Measurements from ENCODE around the gene PIEZO2.

Gene PIEZO2

DNA sequence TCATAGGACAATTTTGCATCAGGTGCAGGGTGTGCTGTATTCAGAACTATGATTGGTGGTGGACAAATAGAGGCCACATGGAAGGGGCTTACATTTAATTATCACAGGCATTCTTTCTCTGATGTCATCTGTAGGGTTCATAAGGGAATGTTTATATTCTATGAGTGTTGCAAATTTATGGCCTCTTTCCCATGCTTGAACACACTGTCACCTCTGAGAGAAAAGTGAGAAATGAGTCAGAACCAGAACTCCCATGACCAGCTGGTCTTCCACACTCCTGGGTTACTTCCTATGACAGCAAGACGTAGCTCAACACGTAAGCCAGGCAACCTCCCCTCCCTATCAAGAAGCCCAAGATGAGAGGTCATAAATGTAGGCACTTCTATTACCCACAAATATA is 310.8 kb downstream of the PIEZO2 start:
- no peak for DNase-seq

DNA sequence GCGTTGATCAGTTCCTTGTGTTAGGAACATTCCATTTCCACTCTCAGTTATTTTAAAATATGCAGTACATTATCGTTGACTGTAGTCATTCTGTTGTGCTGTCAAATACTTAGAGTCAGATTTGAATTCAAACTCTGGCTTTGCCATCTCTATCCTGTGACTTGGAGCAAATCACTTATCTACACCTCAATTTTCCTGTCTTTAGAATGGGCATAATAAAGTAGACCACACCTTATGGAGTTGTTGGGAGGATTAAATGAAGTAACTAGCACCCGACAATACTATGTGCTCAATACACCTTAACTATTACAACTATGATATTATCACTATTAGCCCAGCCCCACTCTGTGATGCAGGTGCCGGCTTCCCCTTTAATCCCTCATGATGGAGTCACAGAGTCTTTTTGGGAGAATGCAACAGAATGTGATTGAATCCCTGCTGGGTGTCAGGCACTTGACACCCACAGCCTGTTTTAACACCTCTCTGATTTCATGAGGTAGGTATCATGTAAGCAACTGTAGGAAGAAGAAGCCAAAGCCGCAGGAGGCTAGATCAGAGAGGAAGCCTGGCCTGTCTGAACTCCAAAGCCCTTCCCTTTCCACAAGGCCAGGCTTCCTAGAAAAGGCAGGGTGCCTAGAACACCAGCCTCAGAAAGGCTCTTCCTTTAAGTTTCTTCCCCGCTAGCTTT is 315.1 kb downstream of the PIEZO2 start:
- DNase-seq: no peak

DNA sequence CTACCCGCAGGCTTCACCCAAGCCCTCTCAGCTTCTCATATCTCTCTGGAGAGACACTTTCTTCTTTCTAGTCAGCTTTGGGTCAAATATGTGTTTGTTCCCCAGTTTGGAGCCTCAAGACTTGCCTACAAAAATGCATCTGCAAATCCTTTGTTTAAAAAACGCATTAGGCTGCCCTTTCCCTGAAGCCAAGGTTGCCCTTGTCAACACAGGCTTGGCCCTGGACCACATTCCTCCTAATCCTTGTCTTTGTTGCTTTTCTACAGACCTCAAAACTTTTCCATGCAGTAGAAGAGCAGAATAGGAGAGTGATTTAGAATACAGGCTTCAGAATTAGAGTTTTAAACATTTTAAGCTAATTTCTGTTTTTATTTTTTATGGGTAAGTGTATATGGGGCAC is 315.7 kb downstream of the PIEZO2 start:
- DNase-seq: no peak

DNA sequence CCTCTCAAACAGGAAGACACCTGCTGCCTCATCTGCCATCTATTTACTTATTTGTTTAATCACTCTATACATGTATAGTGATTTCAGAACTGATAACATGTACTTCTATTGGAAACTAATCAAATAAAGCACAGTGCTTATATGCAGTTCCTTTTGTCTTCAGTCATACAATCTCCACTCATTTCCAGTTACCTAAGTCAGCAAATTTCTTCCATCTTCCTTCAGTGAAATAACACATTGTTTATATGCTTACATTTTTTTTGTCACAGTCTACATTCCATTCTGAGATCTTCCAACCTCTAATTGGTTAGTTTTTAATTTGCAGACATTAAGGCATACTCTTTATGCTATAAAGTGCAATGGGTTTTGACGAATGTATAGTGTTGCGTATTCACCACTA is 323.0 kb downstream of the PIEZO2 start:
- DNase-seq: no peak

DNA sequence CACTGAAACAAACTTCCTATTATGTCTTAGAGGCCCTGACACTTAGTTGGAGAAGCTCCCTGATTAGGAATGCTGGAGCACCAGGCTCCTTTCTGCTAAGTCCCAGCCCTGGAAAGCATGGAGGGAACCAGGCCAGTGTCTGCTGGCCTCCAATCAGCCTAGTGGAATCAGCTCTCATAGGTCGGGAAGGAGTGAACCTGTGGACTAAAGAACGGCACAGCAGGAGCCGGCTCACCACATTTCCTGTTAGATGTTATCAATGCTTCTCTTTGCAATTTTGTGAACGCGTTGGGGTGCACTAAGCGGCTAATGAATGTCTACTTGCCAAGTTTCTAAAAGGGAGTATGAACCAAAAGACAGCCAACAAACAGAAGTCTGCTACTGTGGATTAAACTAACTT is 326.9 kb downstream of the PIEZO2 start:
- no peak for DNase-seq

DNA sequence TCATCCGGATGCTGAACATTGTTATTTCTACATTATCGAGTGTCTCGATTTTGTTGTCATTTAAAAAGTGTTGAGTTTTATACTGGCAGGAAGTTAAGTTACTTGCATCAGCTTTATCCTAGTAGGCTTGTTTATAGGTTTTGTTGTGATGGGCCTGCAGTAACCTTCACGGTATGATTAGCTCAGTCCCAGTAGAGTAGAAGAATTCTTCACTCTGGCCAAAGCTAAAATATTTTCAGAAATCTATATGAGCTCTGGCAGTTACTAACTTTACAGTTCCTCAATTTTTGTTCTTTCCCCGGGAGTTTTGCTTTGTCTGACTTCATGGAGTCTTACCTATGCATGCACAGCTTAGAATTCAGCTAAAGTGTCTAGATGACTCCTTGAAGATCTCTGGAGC is 328.7 kb downstream of the PIEZO2 start:
- DNase-seq: no peak

DNA sequence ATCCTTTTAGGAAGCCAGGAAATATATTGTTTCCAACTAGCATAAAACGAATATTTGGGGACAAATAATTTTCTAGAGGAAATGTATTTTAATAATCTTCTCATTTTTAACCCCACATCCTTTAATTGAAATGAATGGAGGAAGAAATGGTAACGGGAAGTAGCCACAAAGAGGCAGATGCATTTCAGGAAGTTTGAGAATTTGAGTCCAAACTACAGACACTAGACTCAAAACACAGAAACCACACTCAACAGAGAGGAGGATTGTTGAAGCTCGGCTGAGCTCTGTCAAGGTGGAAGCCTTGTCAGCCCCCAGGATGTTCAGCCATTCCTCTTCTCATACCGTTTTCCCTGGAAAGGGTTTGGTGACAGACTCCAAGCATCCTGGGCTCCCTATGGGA is 335.0 kb downstream of the PIEZO2 start:
- no peak for DNase-seq

DNA sequence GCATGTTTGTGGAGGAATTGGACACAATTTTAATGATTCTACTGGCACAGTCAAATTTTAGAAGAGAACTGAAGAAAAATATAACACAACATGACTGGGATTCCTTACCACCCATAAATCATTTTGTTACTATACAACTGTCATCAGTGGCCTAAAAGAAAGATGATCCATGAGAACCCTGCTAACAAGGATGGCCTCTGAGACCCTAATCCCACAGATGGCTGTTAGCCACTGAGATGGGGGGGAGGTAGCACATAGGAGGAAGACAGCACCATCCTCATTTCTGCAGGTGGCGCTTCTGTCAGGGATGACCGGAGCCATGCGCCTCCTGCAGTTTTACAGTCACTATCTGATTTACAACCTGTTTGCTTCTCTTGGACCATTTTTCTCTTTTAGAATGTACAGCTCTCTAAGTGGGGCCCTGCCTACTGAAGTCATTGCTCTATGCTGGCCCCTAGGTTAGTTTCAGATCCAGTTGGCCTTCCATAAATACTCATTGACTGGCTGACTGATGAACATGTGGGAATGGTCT is 343.7 kb downstream of the PIEZO2 start:
- no peak for DNase-seq

DNA sequence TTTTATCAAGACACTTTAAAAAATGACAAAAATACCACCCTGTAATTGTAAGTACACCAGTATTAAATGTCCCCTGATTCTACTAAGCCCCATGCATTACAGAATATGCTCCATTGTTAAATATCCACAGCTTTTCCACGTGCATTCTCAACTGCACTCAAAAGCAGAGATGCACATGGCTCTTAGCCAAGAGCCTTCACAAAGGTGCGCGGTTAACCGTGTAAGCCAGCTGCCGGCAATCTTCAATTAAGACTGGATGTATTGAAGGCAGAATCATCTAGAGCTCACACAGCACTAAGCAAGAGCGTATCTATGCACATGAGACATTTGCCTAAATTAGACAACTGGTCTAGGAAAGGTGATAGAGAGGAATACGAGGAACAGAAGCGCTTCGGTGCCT is 345.2 kb downstream of the PIEZO2 start:
- DNase-seq: peak; percentile 42

DNA sequence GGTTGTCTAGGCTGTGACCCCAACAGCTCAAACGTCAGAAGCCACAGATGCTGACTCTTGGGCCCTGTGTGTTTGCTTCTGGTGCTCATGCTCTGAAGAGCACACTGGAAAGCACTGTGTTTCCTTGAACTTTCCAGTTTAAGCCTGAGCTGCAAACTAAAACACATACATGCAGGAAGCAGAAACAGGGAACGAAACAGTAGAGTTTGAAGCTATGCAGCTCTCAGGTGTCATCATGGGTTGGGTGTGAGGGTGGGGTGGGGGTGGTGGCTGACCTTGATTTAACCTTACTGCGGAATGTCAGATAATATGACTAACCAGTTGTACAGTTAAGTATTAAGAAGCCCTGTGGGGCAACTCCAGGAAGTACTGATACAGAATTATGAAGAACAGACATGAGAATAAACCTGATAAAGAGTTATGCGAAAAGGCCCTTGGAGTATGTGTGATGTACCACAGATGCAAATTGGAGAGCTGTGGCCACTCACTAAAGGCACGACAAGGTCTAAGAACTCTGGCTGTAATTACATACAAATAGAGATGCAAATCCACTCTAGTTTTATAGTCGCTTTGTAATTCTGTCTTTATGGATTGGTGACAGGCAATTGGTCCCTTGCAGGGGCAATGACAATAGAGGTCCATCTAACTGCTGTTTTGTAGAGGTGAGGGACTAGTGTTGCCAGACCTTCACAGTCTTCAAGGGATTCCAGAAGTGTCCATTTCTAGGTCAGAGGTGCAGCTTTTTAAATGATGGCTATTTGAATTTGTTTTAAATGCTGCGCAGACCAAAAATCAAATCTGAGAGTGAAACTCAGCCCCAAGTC is 350.4 kb downstream of the PIEZO2 start:
- DNase-seq: no peak

DNA sequence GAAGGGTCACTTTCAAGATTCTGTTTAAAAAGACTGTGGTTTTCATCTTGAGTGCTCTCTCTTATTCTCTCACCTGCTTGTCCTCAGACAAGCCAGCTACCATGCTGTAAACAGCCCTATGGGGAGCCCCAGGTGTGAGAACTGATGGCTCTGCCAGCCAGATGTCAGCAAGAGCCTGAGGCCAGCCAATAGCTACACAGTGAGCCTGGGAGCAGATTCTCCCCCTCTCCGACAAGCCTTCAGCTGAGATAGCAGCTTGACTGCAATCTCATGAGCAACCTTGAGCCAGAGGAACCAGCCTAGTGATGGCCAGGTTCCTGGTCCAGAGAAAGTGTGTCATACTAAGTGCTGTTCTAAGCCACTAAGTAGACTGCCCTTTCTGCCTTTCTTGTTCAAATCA is 351.5 kb downstream of the PIEZO2 start:
- DNase-seq: peak; percentile 39

DNA sequence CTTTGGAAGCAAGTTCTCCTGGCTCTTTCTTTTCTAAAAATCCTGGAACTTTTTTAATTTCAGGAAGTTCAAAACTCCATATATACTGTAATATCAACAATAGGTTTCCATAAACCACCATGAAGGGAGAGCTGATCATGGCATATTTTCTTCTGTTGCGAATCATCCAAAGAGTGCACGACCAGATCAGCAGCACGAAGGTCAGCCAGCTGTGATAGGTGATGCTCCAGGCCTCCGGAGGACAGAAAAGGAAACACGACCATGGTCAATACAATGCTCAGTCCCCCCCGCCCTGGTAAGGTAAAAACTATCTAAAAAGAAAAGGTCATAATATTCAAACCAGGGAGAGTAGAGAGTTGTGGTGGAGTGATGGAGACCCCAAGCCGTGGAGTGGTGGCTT is 354.6 kb downstream of the PIEZO2 start:
- no peak for DNase-seq

DNA sequence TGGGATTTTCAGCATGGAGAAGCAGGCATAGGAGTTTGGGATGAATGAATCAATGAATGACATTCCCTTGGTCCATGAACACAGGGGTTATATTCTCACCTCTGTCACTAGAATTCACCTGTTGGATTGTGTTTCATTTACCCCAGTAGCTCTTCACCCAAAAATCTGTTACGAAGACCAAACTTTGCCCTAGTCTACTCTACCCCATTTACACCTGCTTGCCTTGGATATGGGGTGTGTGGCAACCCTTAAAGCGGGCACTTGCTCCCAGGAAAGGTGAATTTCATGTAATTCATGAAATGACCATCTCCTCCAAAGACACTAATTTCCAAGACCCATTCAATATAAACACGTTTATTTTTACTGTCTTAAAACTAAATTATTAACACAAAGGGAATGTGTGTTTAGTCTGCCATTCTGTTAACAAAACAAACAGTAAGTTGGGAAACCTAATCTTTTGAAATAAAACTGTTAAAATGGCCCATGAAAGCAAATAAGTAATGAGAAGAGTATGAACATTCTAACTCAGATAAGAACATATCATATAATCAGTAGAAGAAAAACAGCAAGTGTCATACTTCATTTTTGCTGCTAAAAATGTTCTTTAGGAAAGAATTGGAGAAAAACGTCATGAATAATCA is 355.5 kb downstream of the PIEZO2 start:
- no peak for DNase-seq

DNA sequence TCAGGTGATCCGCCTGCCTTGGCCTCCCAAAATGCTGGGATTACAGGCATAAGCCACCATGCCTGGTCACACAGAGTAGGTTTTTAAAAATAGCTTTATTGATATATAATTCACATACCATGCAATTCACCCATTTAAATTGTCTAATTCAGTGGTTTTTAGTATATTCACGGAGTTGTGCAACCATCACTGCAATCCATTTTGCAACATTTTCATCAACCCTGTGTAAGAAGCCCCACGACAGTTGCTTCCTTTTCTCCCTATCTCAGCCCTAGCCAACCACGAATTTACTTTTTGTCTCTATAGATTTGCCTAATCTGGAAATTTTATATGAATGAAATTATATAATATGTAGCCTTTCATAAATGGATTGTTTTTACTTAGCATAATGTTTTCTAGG is 357.2 kb downstream of the PIEZO2 start:
- no peak for DNase-seq

DNA sequence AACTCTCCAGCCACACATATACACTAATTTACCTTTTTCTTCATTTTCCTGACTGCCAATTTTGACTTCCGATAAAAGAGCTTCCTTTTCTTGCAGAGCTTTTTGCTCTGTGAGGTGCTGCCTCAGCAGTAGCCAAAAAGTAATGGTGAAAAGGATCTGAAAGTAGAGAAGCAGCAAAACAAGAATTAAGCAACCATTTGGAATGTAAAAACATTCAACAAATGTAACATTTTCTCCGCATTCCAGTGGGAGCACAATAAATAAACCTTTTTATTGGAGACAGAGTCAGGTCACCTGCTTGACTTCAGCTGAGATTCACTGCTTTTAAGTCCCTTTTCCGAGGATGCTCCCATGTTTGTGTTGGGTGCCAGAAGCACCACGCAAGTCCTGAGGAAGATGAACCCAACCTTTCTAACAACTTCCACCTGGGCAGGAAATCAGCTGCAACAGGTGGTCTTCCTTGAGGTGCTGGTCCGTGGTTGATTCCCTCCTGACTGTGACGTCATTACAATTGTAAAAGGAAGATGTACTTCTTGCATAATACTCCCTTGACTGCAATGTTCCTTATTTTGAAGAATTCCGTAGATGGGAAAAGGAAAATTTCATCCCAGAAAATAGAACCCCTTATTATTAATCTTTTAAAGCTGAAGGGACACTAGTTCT is 358.1 kb downstream of the PIEZO2 start:
- no peak for DNase-seq

DNA sequence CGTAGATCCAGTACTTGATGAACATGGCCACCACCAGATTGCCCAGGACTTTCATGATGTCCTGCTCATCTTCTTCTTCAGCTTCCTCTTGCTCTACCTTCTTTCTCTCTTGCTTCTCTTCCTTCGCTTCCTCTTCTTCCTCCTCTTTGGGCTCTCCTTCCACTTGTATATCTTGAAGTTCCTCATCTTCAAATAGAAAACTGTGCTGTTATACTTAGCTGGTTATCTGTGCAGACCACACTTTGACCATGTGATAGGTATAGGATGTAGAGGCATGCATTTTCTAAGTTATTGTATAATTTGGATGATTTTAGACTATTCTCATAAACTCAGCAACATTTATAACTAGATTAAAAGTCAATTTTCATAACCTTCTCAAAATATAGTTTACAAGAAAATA is 360.2 kb downstream of the PIEZO2 start:
- no peak for DNase-seq

DNA sequence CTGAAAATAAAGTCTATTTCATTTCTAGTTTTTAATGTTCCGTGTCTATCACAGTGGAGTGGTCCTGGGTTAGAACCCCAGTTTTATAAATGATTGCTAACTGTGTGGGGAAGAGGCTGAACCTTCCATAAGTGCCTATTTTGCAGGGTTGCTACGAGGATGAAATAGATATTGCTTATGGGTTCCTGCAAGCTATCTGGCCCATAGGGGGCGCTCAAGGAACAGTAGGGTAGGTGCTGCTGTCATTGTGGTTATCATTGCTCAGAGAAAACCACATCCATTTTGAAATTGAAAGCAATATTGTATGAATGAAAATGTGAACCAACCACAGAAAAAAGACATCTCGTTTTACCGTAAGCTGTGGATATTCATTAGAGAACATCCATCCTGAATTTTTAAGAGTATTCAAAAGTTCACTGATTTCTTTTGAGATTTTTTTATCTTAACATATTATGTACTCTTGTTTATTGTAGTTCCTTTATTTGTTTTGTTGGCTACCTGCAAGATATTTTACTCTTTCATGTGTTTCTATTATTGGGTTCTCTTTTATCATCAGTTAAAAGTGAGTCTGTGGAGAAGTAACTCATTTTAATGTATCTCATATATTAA is 362.0 kb downstream of the PIEZO2 start:
- peak; percentile 37 for DNase-seq

DNA sequence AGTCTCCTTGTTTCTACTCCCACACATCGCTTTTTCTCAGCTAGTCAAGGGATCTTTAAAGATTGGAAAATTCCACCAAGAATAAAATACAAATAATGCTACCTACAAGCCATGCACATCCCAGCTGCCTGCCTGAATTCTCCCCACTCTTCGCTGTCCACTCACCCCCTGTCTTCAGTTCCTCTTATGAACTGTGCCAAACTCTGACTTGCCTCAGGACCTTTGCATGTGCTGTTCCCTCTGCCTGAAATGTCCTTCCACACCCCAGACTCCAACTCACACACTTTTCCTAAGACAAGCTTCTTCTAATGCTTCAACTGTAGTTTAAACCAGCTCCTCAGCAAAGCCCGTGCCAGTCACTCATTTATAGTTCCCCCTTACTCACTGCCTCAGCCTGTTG is 363.6 kb downstream of the PIEZO2 start:
- DNase-seq: no peak

DNA sequence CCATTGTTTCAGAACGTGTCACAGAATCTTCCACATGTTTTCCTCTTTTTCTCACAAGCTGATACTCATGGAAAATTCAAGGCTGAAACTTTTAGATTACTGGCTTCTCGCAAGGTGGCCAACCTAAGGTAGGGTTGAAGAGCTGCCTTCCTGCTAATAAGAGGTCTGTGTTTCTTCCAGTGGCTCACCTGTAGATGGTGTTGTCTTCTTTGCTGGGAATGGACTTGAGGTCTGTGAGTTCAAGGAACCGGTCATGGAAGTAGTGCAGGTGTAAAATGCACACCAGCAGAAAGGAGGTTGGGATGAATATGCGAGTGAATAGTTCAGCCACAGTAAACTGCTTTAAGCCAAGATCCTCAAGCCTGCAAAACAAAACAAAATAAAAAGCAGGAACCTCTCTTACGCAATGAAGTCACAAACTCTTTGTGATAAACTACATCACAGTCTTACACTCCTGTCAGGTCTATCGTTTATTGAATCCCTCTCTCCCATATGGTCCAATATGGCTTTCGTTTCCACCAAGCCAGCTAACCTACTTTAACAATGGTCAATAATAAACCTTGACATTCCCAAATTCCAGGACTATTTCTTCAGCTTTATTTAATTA is 364.7 kb downstream of the PIEZO2 start:
- no peak for DNase-seq

DNA sequence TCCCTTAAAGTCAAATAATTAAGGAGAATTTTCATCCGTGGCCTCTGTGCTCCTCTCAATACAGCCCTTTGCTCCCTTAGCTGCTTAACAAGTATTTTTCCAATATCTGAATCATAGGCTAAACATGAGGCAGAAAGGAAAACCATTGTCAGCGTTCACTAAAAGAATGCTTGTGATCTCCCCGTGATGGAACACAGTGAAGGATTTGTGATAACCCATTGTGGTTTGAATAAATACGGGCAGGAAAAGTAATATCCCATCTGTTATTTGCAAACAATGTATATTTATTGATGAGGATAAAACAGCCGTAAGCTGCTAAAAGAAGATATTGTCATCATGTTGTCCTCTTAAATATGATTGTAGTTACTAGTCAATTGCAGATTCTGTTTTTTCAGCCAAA is 365.4 kb downstream of the PIEZO2 start:
- no peak for DNase-seq

DNA sequence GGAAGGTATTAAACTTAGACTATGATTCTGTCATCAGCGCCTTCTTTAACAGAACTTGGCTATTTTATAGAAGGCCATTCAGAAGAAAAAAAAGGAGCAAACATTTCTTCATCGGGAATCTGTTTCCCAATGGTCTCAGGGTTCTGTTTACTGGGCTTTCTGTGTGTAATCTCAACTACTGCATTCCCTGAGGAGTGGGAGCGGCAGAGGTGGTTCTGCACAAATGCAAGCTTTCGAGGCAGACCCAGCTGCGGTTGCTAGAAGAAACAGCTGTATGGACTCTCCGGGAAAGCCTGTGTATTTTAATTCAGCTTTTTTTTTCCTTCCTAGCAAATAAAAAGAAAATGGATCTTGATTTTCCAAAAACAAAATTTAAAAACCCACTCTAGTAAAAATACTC is 372.9 kb downstream of the PIEZO2 start:
- no peak for DNase-seq

DNA sequence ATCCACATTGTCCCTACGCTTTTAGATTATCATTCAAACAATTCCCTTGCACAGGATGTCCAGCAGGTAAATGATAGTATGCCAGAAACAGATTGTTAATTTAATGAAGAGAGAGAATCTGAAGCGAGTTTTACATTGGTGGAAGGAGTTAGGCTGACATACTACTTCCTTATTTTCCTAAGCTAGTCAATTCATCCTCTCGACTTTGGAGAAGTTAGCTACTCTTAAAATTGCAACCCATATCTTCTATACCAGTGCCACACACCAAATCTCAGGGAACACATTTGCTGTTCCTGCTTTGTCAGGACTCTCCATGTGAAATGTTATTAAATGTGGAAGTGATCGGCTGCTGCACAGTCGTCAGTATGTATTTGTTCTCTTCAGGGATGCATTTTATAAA is 374.3 kb downstream of the PIEZO2 start:
- DNase-seq: no peak

Data from NCI-H510A (cell line).